K562 (cell line): Measurements from ENCODE around the gene CCDC90B. TPM values are rescaled to one million over a fixed set of nuclear protein-coding genes. Genes with fewer than 3 reads are reported as not detected.

Experiments
- ATAC-seq: fragments of 200-7000 bp; cut with Tn5 transposase; 3 replicates; pipeline ENCODE4 v1.9.1; 2020; ENCODE audit warnings: moderate library complexity
- BruUV-seq: library from RNA; stranded (reverse); fragments of 400-500 nt; replicated peaks from 2 replicates; lab custom pipeline; 2021; lab: Mats Ljungman, UMichigan
- CTCF ChIA-PET: fragments of 300-600 bp; formaldehyde crosslinking; extraction: SDS; loops from one replicate; lab custom pipeline; 2021; ENCODE audit warnings: low intra/inter-chr PET ratio; lab: Yijun Ruan, JAX
- POLR2A ChIA-PET: fragments of 300-600, 350-650 bp; sonication (Branson Sonifier 250); formaldehyde crosslinking; extraction: SDS; loops from one replicate; lab custom pipeline; 2021; ENCODE audit warnings: antibody characterized with exemption, inconsistent platforms; lab: Yijun Ruan, JAX
- DNase-seq, 4 experiments: peaks; one replicate each; pipeline versions ENCODE4 v3.0.0 to v3.0.0-alpha.2; 2011 to 2018; ENCODE audit warnings: low spot score in 3 of 4, mixed read lengths in 3 of 4; ENCODE audit errors: extremely low read depth in 1 of 4
- FAIRE-seq: peaks from 2 replicates; lab custom pipeline; 2011; peaks lifted over from hg19 to GRCh38; lab: Jason Lieb, UNC
- H2AFZ ChIP-seq: 2 replicates; pipeline ENCODE4 v1.6.0; 2011; ENCODE audit warnings: low read depth, low read length, control low read depth, inconsistent platforms
- H3K27ac ChIP-seq: fragments of 200-600 bp; 3 replicates; pipeline ENCODE4 v1.8.0; 2011; ENCODE audit warnings: low read depth, mild to moderate bottlenecking, control low read depth, inconsistent platforms, low read length, moderate library complexity, mixed read lengths; ENCODE audit errors: extremely low read depth
- H3K27me3 ChIP-seq, 2 experiments: fragments of 300-600 bp in 1 of 2; 2 replicates in 1 of 2; 3 replicates in 1 of 2; pipeline versions ENCODE4 v1.6.0 to v1.8.0; 2011; ENCODE audit warnings: inconsistent platforms in 2 of 2, low read length in 2 of 2, mild to moderate bottlenecking in 1 of 2, mixed read lengths in 1 of 2, moderate library complexity in 1 of 2; ENCODE audit not compliant: control insufficient read depth in 2 of 2, insufficient read depth in 2 of 2
- H3K36me3 ChIP-seq: fragments of 300-600 bp; 3 replicates; pipeline ENCODE4 v1.8.0; 2011; ENCODE audit warnings: mild to moderate bottlenecking, low read length, inconsistent platforms; ENCODE audit not compliant: control insufficient read depth, insufficient read depth
- H3K4me1 ChIP-seq, 2 experiments: fragments of 200-600 bp in 1 of 2; replicated peaks in 1 of 2; 2 replicates in 1 of 2; 3 replicates in 1 of 2; pipeline versions ENCODE4 v1.5.1 to v1.8.0; 2011; ENCODE audit warnings: inconsistent platforms in 2 of 2, low read length in 2 of 2, mild to moderate bottlenecking in 1 of 2, mixed read lengths in 1 of 2, moderate library complexity in 1 of 2; ENCODE audit not compliant: control insufficient read depth in 2 of 2, insufficient read depth in 2 of 2
- H3K4me2 ChIP-seq: 2 replicates; pipeline ENCODE4 v1.6.1; 2011; ENCODE audit warnings: low read length, control low read depth, inconsistent platforms, mixed read lengths; ENCODE audit not compliant: insufficient read depth
- H3K4me3 ChIP-seq: fragments of 200-600 bp; sonication (generic), shearing (Covaris generic); 2 replicates; pipeline ENCODE4 v1.5.1; 2016; ENCODE audit warnings: control low read depth, inconsistent platforms
- H3K79me2 ChIP-seq: fragments of 200-600 bp; 3 replicates; pipeline ENCODE4 v1.8.0; 2011; ENCODE audit warnings: low read length, inconsistent platforms; ENCODE audit not compliant: control insufficient read depth, insufficient read depth
- H3K9ac ChIP-seq, 2 experiments: 2 replicates each; pipeline versions ENCODE4 v1.6.0 to v1.6.1; 2011; ENCODE audit warnings: low read depth in 2 of 2, low read length in 2 of 2, control low read depth in 1 of 2, inconsistent platforms in 1 of 2, mild to moderate bottlenecking in 1 of 2, mixed read lengths in 1 of 2; ENCODE audit not compliant: insufficient read depth in 1 of 2
- H3K9me1 ChIP-seq: one replicate; pipeline ENCODE4 v1.6.0; 2011; ENCODE audit warnings: inconsistent platforms, mild to moderate bottlenecking, low read length, moderate library complexity; ENCODE audit not compliant: control insufficient read depth, insufficient read depth
- H3K9me3 ChIP-seq: replicated peaks from 2 replicates; pipeline ENCODE4 v1.5.1; 2011; ENCODE audit warnings: low read depth, low read length, inconsistent platforms; ENCODE audit not compliant: control insufficient read depth, insufficient read depth
- H4K20me1 ChIP-seq: replicated peaks from 2 replicates; pipeline ENCODE4 v1.6.1; 2011; ENCODE audit warnings: low read length, inconsistent platforms, mixed read lengths; ENCODE audit not compliant: control insufficient read depth, insufficient read depth
- ESRRA ChIP-seq: fragments of 450-650 bp; IDR thresholded peaks from 2 replicates; pipeline ENCODE4 v1.6.1; 2014; ENCODE audit warnings: low read depth, mild to moderate bottlenecking, moderate library complexity, borderline replicate concordance
- ILK ChIP-seq: fragments of 450-650 bp; IDR thresholded peaks from 2 replicates; pipeline ENCODE4 v1.6.1; 2016; ENCODE audit warnings: missing genetic modification characterization, low read depth, mild to moderate bottlenecking, missing compliant biosample characterization, moderate library complexity, borderline replicate concordance
- NFE2 ChIP-seq: IDR thresholded peaks from 2 replicates; pipeline ENCODE4 v1.6.1; 2014; ENCODE audit warnings: antibody characterized with exemption, low read depth
- RNF2 ChIP-seq: sonication (generic); IDR thresholded peaks from 2 replicates; pipeline ENCODE4 v1.6.1; 2016
- ZNF316 ChIP-seq: fragments of 450-650 bp; IDR thresholded peaks from 2 replicates; pipeline ENCODE4 v1.6.1; 2016
- WGBS: fragments of 100-300 bp; shearing (Covaris generic); methylation state at CpG from one replicate; pipeline ENCODE4 v1.1.6; 2016; ENCODE audit warnings: low coverage, mixed read lengths; ENCODE audit not compliant: insufficient coverage; ENCODE audit errors: missing lambda C conversion rate; 5-methylcytosine and 5-hydroxymethylcytosine counted together
- in situ Hi-C: fragments of 300-500 bp; cut with MboI; formaldehyde crosslinking; loops from 4 replicates; pipeline ENCODE4 v1.15.0; 2018; ENCODE audit warnings: inconsistent platforms, mixed read lengths
- intact Hi-C: fragments of 100-400 bp; cut with micrococcal nuclease; formaldehyde crosslinking; loops from 2 replicates; pipeline ENCODE4 v1.14.2; 2022
- polyA plus RNA-seq, 8 experiments: library from polyadenylated mRNA; depleted of rRNA in 4 of 8; stranded (reverse) in 5 of 8; unstranded in 3 of 8; fragments of >200 nt; fragmentation: Nextera tagmentation in 2 of 8; fragmentation: Illumina TruSeq in 1 of 8; extraction: Ambion mirVana in 2 of 8; extraction: Trizol in 1 of 8; gene quantifications; 2 replicates each; pipeline versions ENCODE4 v1.2.1 to v1.2.3, GENCODE V29; 2011 to 2014; ENCODE audit warnings: inconsistent platforms in 1 of 8, missing spikeins in 1 of 8
- total RNA-seq, 7 experiments: library from RNA; depleted of rRNA in 6 of 7; stranded (reverse); fragments of >200 nt in 6 of 7; fragmentation: Illumina TruSeq in 2 of 7; extraction: Trizol in 2 of 7; gene quantifications; 2 replicates each; pipeline versions ENCODE4 v1.2.1 to v1.2.3, GENCODE V29; 2011 to 2021; ENCODE audit warnings: low replicate concordance in 1 of 7
- TF ChIP-seq, protein P1 (sequence below): fragments of 450-650 bp; IDR thresholded peaks from 2 replicates; pipeline ENCODE4 v1.7.1; 2018; ENCODE audit warnings: mild to moderate bottlenecking, low read depth; ENCODE audit not compliant: partially characterized antibody

CCDC90B gene
- total and polyA plus RNA-seq, 9 of the 15 experiments (the other 6 are each of a cell fraction or from before 2014, with no cell fraction given): 26.6 to 63.6 (median 51.8) TPM

DNA sequence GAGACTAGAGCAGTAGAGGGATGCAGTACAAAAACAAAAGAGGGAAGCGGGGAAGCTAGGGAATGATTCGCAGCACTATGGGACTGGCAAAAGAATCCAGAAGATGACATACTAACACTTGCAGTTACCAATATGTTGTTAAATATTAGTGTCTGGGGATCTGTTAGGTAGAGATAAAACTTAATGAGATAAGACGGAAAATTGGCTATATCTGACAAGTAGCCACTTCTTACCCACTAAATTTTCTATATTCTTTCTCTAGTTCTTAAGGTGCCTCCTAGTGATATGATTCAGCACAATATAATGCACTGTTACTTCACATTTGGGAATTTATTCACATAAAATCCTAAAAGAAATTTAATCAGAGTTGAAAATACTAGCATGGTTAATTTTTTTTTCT, 30.8 kb downstream of the CCDC90B start:
- no peak overlapping the region for H3K4me2 ChIP-seq
- WGBS: 61% methylated on average over 3 of the region's 3 CpGs
- BruUV-seq: no TSS peak
- H2AFZ ChIP-seq: no peak overlapping the region
- no peaks in the 10 kb centered on the region for H3K9me1 ChIP-seq
- H3K9me3 ChIP-seq: no peaks in the 10 kb centered on the region
- H3K27me3 ChIP-seq: no peaks in the 10 kb centered on the region
- no peak for FAIRE-seq
- no peak for DNase-seq
- no peaks in the 10 kb centered on the region for H3K4me1 ChIP-seq
- TF ChIP-seq ZNF316 (0 out of 2 replicates have a peak, but pooled peaks have one; percentile 12), ESRRA (no peak), NFE2 (peak; percentile 28; the same call in 1 of the 2 replicates), ILK (tag) (no peak), RNF2 (no peak)
- TF ChIP-seq, protein P1, sequence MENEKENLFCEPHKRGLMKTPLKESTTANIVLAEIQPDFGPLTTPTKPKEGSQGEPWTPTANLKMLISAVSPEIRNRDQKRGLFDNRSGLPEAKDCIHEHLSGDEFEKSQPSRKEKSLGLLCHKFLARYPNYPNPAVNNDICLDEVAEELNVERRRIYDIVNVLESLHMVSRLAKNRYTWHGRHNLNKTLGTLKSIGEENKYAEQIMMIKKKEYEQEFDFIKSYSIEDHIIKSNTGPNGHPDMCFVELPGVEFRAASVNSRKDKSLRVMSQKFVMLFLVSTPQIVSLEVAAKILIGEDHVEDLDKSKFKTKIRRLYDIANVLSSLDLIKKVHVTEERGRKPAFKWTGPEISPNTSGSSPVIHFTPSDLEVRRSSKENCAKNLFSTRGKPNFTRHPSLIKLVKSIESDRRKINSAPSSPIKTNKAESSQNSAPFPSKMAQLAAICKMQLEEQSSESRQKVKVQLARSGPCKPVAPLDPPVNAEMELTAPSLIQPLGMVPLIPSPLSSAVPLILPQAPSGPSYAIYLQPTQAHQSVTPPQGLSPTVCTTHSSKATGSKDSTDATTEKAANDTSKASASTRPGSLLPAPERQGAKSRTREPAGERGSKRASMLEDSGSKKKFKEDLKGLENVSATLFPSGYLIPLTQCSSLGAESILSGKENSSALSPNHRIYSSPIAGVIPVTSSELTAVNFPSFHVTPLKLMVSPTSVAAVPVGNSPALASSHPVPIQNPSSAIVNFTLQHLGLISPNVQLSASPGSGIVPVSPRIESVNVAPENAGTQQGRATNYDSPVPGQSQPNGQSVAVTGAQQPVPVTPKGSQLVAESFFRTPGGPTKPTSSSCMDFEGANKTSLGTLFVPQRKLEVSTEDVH: no peak
- in situ Hi-C loops: no loop called here
- no peaks in the 10 kb centered on the region for H3K79me2 ChIP-seq
- no peak overlapping the region for H3K27ac ChIP-seq
- no peak overlapping the region for H3K9ac ChIP-seq
- ChIA-PET CTCF (no interaction called here), POLR2A (no interaction called here)
- ATAC-seq: no peak
- H4K20me1 ChIP-seq: no peaks in the 10 kb centered on the region
- H3K4me3 ChIP-seq: no peak overlapping the region
- peaks cover 4% of the 10 kb centered on the region; the same call in 2 of the 3 replicates for H3K36me3 ChIP-seq
- intact Hi-C loops: no loop called here
